ENCODE results near the gene NADSYN1. TPM values are rescaled to one million over a fixed set of nuclear protein-coding genes. Genes with fewer than 3 reads are reported as not detected.

NADSYN1 gene
- polyA plus RNA-seq, 1 experiment: 63.6 TPM

GRCh38 chr11:71434576-71435130, 18.4 kb upstream of the NADSYN1 start:
- no peaks in the 10 kb centered on the region for H3K27me3 ChIP-seq (ENCODE audit: control insufficient read depth, insufficient read depth, low read length)
- DNase-seq (ENCODE audit: low read depth): no peak
- POLR2A ChIA-PET: no interaction called here
- H3K36me3 ChIP-seq (ENCODE audit: control insufficient read depth, insufficient read depth, low read length): peaks cover 7% of the 10 kb centered on the region
- CTCF ChIA-PET: no interaction called here
- H3K4me3 ChIP-seq (ENCODE audit: low read depth, low read length): no peak overlapping the region
- TF ChIP-seq CTCF (IDR thresholded peaks at IDR 0.05; ENCODE audit: insufficient read depth, low read depth, low read length): no peak

GRCh38 chr11:71435278-71435951, 17.6 kb upstream of the NADSYN1 start:
- Histone ChIP-seq H3K4me3 (ENCODE audit: low read depth, low read length) (no peak overlapping the region), H3K27me3 (ENCODE audit: control insufficient read depth, insufficient read depth, low read length) (no peaks in the 10 kb centered on the region), H3K36me3 (ENCODE audit: control insufficient read depth, insufficient read depth, low read length) (peaks cover 8% of the 10 kb centered on the region)
- no peak for TF ChIP-seq CTCF (IDR thresholded peaks at IDR 0.05; ENCODE audit: insufficient read depth, low read depth, low read length)
- no peak for DNase-seq (ENCODE audit: low read depth)
- ChIA-PET POLR2A (no interaction called here), CTCF (no interaction called here)

GRCh38 chr11:71436861-71437260, 16.1 kb upstream of the NADSYN1 start:
- ChIA-PET CTCF (no interaction called here), POLR2A (no interaction called here)
- H3K27me3 ChIP-seq (ENCODE audit: control insufficient read depth, insufficient read depth, low read length): no peaks in the 10 kb centered on the region
- no peak overlapping the region for H3K4me3 ChIP-seq (ENCODE audit: low read depth, low read length)
- H3K36me3 ChIP-seq (ENCODE audit: control insufficient read depth, insufficient read depth, low read length): peaks cover 14% of the 10 kb centered on the region
- no peak for DNase-seq (ENCODE audit: low read depth)
- no peak for TF ChIP-seq CTCF (IDR thresholded peaks at IDR 0.05; ENCODE audit: insufficient read depth, low read depth, low read length)

DNA sequence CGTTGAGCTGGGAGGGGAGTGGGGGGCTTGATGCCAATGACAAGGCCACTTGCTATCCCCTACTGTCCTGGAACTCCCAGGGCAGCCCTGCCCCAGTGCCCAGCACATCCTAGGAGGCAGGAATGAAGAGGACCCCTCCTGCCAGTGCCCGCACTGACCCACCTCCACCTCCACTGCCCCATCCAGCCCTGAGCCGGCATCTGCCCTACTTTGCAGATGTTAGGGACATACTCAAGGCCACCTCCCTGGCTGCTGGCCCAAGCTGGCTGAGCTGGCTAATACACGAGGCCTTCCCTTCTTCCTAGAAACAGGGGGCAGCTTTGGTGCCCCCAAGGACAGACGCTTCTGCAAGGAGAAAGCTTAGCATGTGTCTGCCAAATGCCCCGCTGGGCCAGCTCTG, 15.6 kb upstream of the NADSYN1 start:
- Histone ChIP-seq H3K36me3 (ENCODE audit: control insufficient read depth, insufficient read depth, low read length) (peaks cover 15% of the 10 kb centered on the region), H3K4me3 (ENCODE audit: low read depth, low read length) (no peak overlapping the region), H3K27me3 (ENCODE audit: control insufficient read depth, insufficient read depth, low read length) (no peaks in the 10 kb centered on the region)
- no peak for TF ChIP-seq CTCF (IDR thresholded peaks at IDR 0.05; ENCODE audit: insufficient read depth, low read depth, low read length)
- no peak for DNase-seq (ENCODE audit: low read depth)
- POLR2A ChIA-PET: no interaction called here
- CTCF ChIA-PET: no interaction called here

DNA sequence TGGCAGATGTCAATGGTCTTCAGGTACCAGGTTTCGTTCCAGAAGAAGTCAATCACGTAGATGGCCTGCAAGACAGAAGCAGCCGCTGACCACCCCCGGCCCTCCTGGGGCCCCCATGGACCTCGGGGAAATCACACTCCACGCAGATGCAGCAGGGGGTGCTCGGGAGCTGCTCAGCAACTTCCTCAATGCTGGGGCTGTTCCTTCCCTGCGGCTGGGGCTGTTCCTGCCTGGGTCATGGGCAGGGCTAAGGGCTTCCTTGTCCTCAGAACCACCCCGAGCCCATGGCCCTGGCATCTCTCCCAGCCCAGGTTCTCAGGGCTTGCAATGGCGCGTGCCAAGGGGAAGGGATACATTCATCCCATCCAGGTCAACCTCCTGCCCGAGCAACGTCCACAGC, 15.1 kb upstream of the NADSYN1 start:
- Histone ChIP-seq H3K4me3 (ENCODE audit: low read depth, low read length) (no peak overlapping the region), H3K27me3 (ENCODE audit: control insufficient read depth, insufficient read depth, low read length) (no peaks in the 10 kb centered on the region), H3K36me3 (ENCODE audit: control insufficient read depth, insufficient read depth, low read length) (peaks cover 15% of the 10 kb centered on the region)
- no peak for TF ChIP-seq CTCF (IDR thresholded peaks at IDR 0.05; ENCODE audit: insufficient read depth, low read depth, low read length)
- no peak for DNase-seq (ENCODE audit: low read depth)
- ChIA-PET POLR2A (interaction anchor here (0.6 kb wide), 1 partner anchor 1014 kb away, joined by 4 read pairs; no protein-coding TSS in a partner anchor), CTCF (no interaction called here)
